PFSK-1 (cell line): ENCODE measurements around the gene TCTN1.
A peak's percentile ranks its signal among the peaks of the same experiment; 100 is the strongest.

Experiments
- FOXP2 ChIP-seq: optimal IDR thresholded peaks from 2 replicates; pipeline ENCODE3; 2011; ENCODE audit warnings: borderline replicate concordance, control low read depth, inconsistent platforms; ENCODE audit not compliant: insufficient read depth; ENCODE audit errors: extremely low read length, extremely low read depth
- POLR2AphosphoS5 ChIP-seq: IDR thresholded peaks from 2 replicates; pipeline ENCODE4 v1.6.1; 2012; ENCODE audit warnings: low read depth, mild to moderate bottlenecking, control low read depth, low read length, moderate library complexity
- SIN3A ChIP-seq: IDR thresholded peaks from 2 replicates; pipeline ENCODE4 v1.6.1; 2012; ENCODE audit warnings: mild to moderate bottlenecking, low read length, moderate library complexity, borderline replicate concordance; ENCODE audit not compliant: insufficient read depth
- TAF1 ChIP-seq: IDR thresholded peaks from 2 replicates; pipeline ENCODE4 v1.6.1; 2012; ENCODE audit warnings: low read length, control low read depth, borderline replicate concordance; ENCODE audit not compliant: insufficient read depth
- TF ChIP-seq, protein P1 (sequence below), 2 experiments: IDR thresholded peaks; 2 replicates each; pipeline versions ENCODE4 v1.6.1 to v1.8.0; 2011 to 2012; ENCODE audit warnings: low read depth in 2 of 2, low read length in 2 of 2, control low read depth in 1 of 2, inconsistent platforms in 1 of 2, mild to moderate bottlenecking in 1 of 2, moderate library complexity in 1 of 2; ENCODE audit not compliant: insufficient read depth in 1 of 2

The TCTN1 gene

DNA sequence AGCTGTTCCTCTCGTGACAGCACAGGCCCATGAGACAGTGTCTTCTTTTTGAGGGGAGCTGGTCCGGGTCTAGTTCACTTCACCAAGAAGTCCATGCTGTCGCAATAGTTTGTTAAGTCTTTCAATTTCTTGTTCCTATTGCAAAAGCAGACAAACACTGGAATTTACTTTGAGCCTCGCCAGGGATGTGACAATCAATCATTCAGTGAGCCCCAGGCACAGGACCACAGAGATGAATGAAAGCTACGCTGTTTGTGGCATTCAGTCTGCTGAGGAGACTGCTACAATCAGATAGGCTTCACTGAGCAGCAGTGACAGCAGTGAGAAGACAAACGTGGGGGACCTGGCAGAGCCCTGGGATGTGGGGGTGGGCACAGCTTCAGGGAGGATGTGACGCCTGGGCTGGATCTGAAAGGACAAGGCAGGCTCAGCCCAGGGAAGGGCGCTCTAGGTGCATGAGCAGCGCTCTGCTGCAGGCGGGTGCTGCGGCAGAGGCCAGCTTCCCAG, 35.5 kb downstream of the TCTN1 start:
- TF ChIP-seq POLR2AphosphoS5 (no peak), FOXP2 (peak; percentile 47), TAF1 (no peak)

DNA sequence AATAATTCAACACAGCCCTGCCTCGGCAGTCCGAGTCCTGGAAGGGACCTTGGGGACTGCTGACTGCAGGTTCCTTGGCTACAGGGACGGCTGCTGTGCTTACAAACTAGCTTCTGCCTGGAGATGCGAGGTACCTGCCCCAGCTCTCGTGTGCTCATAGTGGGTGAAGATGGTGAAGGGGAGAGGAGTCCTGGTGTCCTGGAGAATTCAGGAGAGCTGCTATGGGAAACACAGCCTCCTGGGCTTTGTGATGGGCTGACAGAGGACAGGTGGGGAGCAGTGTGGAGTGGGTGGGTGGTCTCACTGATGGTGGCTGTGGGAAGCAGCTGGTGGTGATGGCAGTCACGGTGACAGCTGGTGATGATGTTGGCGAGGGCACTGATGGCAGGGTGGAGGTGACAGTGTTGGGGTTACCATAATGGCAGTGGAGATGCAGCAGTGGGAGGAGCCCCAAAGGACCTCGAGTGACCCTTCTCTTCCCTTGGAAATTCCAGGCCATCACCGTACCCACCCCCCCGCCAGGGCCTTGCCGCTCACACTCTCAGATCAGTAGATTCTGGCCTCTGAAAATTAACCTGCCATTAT, 42.2 kb downstream of the TCTN1 start:
- TF ChIP-seq SIN3A (no peak), FOXP2 (no peak)

DNA sequence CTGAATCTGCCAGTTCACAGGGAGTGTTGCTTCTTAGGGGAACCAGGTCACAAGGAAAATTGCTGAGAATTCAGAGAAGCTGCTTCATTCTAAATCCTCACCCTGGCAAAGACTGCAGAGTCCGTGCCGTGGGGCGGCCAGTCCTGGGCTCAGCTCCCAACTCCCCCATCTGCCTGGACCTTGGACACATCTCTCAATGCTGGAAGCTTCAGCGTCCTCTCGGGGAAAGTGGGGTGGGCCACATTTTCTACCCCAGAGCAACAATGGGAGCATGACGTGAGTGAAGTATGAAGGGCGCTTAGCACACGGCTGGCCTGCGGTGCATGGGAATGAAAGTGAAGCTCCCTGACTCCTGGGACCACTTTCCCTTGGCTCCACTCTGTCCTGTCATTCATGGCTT, 43.8 kb downstream of the TCTN1 start:
- no peak for TF ChIP-seq TAF1
- TF ChIP-seq, protein P1, sequence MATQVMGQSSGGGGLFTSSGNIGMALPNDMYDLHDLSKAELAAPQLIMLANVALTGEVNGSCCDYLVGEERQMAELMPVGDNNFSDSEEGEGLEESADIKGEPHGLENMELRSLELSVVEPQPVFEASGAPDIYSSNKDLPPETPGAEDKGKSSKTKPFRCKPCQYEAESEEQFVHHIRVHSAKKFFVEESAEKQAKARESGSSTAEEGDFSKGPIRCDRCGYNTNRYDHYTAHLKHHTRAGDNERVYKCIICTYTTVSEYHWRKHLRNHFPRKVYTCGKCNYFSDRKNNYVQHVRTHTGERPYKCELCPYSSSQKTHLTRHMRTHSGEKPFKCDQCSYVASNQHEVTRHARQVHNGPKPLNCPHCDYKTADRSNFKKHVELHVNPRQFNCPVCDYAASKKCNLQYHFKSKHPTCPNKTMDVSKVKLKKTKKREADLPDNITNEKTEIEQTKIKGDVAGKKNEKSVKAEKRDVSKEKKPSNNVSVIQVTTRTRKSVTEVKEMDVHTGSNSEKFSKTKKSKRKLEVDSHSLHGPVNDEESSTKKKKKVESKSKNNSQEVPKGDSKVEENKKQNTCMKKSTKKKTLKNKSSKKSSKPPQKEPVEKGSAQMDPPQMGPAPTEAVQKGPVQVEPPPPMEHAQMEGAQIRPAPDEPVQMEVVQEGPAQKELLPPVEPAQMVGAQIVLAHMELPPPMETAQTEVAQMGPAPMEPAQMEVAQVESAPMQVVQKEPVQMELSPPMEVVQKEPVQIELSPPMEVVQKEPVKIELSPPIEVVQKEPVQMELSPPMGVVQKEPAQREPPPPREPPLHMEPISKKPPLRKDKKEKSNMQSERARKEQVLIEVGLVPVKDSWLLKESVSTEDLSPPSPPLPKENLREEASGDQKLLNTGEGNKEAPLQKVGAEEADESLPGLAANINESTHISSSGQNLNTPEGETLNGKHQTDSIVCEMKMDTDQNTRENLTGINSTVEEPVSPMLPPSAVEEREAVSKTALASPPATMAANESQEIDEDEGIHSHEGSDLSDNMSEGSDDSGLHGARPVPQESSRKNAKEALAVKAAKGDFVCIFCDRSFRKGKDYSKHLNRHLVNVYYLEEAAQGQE (IDR thresholded peaks at IDR 0.05; ENCODE audit: insufficient read depth in 1 of 2, low read depth in 2 of 2, low read length in 2 of 2) = no peak
- no peak for TF ChIP-seq SIN3A

DNA sequence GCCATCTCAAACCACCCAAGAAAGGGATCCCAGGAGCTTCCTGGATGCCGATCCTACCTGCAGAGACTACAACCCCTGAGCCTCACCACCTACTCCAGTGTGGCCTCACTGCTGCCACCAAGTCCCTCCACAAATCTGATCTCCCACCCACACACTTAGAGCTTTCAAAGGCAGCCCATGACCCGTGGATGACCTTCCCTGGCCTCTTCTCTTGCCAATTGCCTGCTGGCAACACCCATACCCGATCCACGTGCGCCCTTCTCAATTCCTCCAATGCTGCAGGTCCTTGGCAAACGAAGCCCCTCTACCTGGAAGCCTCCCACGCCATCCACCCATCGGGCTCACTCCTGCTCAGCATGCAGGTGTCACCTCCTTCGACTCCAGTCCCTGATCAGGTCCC, 44.3 kb downstream of the TCTN1 start:
- TF ChIP-seq POLR2AphosphoS5 (no peak), TAF1 (no peak), SIN3A (no peak), FOXP2 (no peak)
- TF ChIP-seq, protein P1 (IDR thresholded peaks at IDR 0.05; ENCODE audit: insufficient read depth in 1 of 2, low read depth in 2 of 2, low read length in 2 of 2) = no peak

DNA sequence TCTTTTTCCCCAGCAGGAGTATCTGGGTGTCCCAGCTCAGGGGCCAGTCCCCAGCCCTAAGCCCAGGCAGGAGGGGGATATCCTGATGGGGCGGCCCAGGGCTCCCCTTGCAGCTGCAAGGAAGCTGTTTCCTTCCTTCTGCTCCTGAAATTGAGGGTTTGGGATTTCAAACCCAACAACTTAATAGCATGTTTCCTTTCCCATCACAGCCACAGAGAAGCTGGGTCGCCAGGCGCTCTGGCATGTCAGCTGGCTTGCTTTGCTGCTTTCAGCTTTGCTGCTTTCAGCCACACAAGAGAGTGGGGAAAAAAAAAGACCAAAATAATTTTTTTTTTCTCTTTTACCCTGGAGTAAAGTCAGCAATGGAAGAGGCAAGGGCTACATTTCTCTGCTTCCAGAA, 44.9 kb downstream of the TCTN1 start:
- no peak for TF ChIP-seq TAF1
- TF ChIP-seq, protein P1 (IDR thresholded peaks at IDR 0.05; ENCODE audit: insufficient read depth in 1 of 2, low read depth in 2 of 2, low read length in 2 of 2) = no peak
- TF ChIP-seq POLR2AphosphoS5 = no peak
- no peak for TF ChIP-seq FOXP2

DNA sequence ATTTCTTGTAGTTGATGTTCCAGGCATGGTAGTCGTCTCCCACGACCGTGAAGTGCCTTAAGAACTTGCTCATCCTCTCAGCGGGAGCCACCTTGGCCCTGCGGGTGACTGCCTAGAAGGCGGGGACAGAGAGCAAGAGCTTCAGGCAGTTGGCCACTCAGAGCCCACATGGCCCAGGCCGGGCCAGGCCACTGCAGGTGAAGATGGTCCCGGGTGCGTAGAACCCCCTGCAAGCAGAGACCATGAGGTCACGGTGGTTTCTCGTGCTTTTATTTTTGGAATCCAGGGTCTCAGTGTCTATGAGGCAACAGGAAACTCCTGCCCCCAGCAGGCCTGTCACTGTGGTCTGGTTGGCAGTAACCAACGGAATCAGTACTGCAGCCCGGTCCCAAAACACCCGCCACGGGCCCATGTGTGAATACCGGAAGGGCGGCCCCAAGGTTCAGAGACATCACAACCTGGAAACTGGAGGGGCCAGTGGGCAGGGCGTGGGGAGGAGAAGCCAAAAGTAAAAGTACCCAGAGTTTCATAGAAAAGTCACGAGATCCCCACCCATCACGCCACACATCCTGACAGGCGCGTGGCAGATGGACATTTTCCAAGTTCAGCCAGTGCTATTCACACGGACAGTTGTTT, 47.5 kb downstream of the TCTN1 start:
- TF ChIP-seq TAF1 (no peak), POLR2AphosphoS5 (no peak), FOXP2 (no peak), SIN3A (no peak)
- TF ChIP-seq, protein P1 (IDR thresholded peaks at IDR 0.05; ENCODE audit: insufficient read depth in 1 of 2, low read depth in 2 of 2, low read length in 2 of 2) = no peak
